HG02678 (cell line): ENCODE results near the gene HDAC10.

Experiments
- ATAC-seq: cut with Tn5 transposase; IDR thresholded peaks from one replicate; pipeline ENCODE4 v1.9.1; 2021; ENCODE audit warnings: mild to moderate bottlenecking, moderate library complexity; ENCODE audit not compliant: unreplicated experiment

Gene HDAC10

DNA sequence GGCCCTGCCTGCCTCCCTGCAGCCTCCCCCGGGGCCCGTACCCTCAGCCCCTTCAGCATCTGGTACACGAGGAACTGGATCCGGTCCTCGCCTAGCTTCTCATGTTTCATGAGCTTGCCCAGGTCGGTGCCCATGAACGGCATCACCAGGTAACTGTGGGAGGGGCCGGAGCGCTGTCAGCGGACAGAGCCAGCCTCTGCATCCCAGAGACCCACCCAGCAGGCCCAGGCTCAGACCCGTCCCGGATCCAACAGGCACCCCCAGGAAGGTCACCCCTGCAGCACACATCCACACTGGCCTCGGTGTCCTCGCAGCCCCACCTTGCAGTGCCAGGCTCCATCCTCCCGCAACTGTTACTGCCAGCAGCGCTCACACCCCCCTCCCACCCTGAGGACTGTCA lies 6.0 kb upstream of the HDAC10 start:
- ATAC-seq, result no peak

DNA sequence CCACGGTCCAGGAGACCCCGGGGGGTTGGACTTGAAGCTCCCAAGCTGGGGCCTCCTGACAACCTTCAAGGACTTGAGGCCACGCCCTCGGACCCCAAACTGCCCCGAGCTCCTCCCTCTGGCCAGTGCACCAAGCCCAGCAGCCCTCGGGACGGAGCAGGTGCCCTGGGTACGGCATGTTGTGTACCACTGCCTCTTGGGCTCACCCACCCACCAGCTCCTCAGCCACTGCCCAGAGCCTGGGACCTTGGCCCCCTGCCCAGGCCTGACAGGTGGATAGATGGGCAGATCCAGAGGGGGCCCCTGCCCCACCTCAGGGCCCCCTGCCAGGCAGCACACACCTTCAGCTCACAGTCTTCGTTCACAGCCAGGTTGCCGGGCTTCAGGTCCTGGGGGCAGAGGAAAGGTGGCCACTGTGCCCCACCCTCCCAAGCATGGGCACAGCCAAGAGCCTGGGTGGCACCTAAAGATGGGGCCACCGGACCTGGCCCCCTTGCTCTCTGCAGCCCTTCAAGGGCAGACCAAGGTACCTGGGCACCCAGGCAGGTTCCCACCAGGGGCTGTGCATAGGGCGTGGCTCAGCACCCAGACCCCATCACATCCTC lies 5.3 kb upstream of the HDAC10 start:
- no peak for ATAC-seq

DNA sequence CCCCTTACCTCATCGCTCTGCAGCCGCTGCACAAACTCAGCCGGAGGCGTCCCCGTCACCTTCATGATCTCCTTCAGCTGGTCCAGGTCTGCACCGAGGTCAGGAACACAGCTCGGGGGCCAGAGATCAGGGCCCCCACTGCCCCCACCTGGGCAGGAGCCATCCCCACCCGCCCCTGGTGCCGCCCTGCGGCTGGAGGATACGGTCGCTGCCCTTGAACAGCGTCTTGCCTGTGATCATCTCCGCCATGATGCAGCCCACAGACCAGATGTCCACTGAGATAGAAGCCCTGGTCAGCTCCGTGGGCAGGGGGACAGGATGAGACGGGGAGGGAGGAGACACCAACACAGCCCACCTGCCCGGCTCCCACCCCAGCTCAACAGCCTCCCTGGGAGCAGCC lies 4.5 kb upstream of the HDAC10 start:
- no peak for ATAC-seq

DNA sequence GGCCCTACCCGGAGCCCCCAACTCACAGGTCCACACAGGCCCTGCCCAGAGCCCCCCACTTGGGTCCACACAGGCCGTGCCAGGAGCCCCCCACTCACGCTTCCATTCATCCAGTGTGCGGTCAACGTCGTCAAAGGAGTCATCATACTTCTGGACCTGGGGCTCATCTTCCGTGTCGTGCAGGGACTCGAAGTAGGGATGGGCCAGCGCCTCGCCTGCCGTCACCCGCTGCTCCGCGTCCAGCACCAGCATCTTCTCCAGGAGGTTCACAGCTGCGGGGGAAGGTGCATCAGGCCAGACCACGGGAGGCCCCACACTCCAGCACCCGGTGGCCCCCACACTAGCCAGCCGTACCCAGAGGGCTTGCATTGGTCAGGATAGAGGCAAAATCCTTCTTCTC lies 4.0 kb upstream of the HDAC10 start:
- ATAC-seq, result no peak

DNA sequence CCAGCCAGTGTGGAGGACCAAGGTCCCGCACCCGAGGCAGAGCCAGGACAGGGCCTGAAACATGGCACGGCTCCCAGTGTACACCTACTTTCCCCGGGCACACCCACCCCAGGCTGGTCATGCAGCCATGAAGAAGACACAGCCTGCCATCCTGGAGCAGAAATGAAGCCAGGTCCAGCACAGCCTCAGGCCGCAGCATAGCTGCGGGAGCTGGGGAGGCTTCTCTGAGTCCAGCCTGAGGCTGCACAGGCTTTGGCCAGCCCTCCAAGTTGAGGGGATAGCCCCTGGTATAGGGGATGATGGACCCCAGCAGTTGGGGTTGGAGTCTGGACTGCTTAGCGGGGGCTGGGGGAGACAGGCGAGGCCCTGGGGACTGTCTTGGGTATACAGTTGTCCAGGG lies 2.9 kb upstream of the HDAC10 start:
- ATAC-seq, result no peak

DNA sequence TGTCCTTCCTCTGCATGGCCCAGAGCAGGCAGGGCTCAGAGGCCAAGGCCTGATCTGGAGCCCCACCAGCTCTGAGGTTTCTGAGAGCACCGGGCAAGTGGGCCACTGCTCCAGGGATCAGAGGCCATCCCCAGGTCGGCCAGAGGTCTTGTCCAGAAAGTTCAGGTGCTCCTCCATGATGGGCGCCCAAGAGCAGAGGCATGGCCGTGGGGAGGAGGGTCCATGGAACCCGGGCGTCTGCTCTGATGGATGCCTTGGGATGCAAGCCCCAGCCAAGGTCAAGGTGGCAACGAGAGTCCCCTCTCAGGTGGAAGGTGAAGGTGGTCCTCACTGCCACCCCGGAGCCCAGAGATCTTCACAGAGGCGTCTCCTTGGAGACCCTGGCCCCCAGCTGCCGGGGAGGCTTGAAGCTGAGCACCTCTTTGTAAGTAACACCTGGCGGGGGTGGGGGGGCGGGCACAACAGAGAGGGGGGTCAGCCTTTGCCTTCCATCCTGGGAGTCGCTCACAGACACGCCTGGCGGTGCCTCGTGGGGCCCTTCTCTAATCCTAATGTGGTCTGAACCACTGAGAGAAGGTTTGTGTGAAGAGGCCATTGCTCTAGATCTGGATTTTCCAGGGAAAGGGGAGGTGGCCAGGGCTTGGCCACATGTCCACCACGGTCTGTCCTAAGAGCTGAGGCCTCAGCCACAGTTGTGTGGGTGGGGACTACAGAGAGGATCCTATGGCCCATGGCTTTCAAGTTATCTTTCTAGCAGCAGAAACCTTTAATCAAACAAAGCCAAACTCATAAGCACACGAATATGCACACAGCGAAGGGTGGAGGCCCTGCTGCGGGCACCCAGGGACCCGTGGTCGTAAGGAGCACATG lies 2.2 kb upstream of the HDAC10 start:
- ATAC-seq, result no peak

DNA sequence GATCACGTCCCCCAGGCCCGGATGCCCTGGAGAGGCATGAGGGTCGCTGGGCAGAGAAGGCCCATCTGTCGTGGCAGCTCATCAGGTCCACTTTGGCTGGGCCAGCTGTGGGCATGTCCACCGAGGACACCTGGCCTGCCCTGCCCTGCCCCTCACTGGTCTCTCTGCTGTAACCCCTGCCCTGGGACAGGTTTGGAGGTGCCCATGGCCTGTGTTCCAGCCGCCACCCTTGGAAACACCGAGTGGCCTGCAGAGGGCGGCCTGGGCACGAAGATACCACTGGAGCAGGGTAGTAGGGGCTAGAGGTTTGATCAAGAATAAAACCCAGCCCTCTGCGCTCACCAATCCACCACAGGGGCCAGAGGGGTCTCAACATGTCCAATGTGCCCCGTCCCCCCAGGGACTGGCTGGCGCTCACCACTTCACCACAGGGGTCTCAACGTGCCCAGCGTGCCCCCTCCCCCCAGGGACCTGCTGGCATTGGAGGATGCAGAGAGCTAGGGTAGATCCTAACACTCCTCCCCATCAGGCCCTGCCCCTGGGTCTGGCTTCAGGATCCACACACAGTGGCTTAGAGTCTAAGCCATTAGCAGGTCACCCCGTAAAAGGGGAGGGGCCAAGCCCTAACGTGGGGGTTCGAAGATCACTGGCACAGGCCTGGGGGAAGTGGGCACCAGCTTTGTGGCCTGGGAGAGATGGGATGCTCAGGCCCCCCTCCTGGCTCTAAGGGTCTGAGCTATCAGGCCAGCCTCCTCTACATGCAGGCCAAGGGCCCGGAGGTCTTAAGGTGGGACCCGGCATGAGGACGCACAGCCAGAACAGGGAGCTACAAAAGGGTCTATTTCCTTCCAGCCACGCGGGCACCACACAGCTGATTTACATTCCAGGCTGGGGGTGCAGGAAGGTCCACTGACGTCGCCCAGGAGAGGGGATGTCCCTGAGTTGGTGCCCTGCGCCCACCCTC lies 1.3 kb upstream of the HDAC10 start:
- ATAC-seq, result no peak

DNA sequence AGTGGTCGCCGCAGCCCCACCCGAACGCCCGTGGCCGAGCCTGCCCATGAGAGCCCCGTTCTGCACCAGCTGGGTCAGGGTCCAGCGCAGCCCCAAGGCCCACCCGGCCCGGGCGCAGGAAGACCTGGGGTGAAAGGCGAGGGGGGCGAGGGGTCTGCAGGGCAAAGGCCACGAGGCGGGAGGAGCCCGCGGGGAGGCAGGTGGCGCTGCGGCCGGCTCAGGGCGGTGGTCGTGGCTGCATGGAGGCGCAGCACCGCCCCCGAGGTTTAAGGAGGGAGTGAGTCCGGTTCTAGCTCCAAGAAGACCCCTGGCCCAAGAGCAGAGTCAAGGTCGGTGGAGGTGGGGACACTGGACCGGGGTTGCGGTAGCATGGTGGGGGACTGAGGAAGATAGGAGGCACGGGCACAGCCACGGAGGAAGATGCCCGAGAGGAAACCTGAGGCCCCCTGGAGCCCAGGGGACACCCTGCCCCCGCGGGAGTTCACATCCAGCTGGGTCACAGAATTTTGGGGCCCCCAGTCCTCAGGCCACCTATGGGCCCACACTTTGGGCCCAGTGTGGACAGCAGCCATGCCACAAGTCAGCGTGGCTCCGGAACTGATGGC lies 514 bp upstream of the HDAC10 start:
- ATAC-seq, result no peak

DNA sequence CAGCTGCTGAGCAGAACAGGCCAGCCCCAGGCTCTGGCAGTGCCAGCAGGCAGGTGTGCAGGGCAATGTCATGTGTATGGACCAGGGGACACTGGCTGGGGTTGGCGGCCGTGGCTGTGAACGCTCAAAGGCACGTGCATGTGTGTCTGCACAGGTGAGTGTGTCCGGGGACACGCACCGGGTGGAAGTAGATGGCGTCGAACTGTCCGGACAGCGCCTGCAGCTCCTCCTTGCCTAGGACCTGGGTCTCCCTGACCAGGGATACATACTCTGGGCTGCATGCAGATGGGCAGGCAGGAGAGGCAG lies 863 bp downstream of the HDAC10 start:
- ATAC-seq, result no peak

DNA sequence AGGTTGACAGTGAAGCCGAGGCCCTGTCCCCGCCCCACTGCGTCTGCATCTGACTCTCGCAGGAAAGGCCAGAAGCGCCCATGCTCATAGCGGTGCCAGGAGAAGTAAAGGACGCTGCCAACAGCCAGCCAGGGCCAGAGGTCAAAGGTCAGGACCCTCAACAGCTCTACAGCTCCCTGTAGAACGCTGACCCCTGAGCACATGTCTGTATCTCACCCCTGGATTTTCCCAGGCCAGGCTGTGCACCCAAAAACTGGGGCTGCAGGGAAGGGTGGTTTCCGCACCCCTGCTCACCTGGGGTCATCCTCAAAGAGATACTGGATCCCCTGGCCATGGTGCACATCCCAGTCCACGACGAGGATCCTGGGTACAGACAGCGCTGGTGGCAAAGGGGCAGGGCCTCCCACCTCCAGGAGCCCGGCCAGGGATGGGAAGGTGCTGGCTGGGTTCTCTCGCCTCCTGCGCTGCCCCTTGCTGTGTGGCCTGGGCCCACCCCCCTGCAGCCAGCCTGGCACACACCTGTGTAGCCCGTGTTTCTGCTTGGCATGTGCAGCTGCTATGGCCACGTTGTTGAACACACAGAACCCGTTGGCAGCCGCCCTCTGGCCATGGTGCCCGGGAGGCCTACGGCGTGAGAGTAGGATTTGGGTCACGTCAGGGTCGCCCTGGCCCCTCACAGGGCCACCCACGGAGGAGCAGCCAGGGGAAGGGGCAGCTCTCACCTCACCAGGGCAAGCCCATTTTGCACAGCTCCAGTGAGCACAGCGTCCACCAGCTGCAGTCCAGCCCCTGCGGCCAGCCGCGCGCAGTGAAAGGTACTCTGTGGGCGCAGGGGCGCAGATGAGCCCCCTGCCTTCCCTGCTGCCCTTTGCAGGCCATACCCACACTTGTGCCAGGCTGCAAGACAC lies 1.5 kb downstream of the HDAC10 start:
- no peak for ATAC-seq

DNA sequence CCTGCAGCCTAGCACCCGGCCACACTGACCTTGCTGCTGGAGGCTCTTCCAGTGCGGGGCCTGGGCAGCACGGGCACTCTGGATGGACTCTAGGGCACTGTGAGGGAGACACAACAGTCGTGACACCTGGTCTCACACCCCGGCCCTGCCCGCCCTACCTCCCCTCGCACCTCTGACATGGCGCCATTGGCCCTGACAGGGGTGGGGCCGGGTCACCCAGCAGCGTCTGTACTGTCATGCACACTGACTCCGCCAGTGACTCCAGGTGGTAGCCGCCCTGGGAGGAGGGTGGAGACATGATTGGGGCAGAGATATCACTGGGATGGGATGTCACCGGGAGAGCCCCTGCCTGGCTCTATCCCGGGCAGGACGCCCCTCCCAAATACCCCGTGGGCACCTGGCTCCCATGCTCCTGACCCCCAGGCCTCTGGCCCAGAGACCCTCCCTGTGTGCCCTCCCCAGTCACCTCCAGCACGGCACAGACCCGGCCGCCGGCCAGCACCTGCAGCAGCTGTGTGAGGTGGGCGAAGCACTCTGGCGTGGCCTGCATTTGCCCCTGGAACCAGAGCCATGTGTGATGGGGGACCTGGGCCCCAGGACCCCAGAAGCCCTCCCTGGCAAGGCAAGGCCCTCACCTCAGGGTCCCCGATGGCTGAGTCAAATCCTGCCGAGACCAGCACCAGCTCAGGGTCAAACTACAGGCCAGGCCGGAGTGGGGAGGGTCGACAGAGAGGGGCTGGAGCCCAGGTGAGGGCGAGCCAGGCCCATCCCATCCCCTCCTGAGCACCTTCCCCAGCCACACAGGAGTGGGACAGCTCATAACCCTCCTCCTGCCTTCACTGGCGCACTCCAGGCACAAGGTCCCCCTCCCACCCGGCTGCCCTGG lies 2.6 kb downstream of the HDAC10 start:
- ATAC-seq, result no peak

DNA sequence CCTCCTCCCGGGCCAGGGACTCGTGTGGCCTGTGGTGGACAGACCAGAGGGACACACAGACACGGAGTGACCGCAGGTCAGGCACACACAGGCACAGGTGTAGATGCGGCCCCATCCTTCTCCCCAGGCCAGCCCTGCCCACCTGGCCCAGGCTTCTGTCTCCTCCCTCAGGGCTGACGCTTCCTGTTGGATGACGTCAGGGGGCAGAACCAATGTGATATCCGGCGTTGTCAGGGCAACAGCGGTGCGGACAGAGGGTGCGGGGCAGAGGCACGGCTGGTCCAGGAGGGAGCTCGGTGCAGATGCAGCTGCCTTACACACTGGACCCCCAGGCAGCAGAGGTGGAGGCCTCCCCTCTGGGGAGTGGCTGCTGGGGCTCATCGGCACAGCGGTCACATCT lies 3.3 kb downstream of the HDAC10 start:
- no peak for ATAC-seq

DNA sequence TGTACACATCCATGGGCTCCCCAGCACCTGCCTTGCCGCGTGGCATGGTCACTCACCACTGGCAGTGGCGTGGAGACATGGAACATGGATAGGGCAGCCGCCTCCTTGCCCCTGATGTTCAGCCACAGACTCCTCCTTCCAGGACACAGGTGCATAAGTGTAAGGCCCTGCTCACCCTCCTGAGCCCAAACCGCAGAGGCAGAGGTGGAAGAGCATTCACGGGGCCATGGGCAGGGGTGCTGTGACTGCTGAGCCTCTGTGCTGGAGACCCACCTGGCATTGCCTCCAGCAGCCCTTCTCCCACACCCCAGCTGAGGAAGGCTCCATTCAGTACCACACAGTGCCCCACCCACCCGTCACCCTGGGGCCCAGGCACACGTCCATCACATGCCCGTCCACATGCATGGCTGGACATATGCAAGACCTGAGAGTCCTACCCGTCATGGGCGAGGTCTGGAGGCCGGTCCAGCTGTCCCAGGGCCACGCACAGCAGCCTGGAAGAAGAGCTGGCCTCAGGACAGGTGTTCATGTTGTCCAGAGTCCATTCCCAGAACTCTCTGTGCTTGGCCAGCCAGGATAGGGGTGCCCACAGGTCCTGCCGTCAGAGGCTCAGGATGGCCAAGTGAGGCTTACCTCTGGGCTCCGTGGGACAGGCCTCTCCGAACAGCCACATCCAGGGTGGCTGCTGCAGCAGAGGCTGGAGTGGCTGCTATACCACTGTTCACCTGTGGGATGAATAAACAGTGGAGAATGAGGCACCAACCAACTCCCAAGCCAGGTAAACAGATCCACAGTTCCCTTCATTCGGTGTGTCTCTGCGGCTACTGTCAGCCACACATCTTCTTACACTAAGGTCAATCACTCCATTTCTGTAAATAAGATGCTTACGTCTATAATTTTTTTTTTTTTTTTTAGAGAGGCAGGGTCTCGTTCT lies 4.6 kb downstream of the HDAC10 start:
- ATAC-seq, result no peak

DNA sequence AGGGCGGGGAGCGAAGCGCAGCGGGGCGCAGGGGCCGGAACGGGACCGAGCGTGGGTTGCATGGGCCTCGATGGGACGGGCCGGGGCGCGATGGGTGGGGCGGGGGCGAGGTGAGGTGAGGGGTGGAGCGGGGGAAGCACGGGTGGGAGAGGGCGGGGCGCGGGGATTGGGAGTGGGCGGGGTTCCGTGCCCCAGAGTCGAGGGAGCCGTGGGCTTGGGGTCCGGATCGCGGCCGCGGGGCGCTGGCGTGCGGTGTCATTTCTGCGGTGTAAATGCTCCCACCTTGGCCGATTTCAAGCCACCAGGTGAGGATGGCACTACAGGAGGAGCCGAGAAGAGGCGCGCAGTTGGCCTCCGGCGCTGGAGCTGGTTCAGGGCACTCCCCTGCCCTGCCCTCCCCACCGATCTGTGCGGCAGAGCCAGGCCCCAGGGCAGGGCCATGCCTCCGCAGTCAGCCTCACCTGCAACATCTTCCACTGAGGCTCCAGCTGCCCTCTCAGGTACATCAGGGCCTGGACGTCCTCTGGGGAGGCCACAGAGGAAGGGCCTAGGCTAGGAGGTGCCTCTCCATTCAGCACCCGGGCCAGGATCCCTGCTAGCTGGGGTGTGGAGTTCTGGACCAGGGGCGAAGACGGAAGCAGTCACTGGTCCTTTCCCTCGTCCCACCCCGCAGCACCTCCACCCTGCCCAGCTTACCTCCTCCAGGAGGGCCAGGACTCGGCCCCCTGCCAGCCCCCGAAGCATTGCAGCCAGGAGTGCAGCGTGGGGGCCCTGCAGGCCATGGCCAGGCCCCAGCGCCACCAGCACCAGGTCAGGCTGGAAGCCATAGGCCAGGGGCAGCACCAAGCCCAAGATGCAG lies 5.6 kb downstream of the HDAC10 start:
- ATAC-seq, result no peak

DNA sequence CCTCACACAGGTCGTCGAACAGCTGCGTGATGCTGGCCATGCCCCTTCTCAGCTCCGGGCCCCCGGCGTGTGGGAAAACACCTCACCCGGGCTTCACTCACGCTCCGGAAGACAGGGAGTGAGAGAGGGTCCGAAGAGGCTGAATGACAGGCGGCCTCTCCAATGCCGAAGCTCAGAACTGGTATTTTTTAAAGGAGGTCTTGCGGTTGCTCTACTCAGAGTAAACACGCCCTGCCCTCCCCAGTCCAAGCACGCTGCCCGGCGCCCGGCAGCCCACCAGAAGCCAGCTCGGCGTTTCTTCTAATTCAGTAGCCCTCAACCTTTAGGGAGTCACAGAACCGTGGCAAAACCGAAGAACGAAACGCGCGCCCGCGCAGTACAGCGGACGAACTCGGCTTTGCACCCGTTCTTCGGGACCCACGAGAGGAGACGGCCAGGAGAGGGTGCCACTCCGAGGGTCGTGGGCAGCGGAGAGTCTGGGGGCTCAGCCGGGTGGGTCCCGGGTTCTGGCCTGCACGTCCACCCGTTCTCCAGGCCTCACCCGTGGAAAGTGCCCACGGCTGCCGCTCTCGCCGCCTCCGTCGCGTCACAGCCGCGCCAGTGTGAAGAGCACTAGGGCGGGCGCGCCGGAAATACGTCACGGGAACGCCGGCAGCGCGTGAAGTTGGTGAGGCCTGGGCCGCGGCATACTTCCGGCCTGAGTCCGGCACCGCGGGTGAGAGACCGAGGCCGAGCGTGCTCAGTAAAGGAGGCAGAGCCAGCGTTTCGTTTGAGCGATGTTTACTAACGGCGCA lies 6.4 kb downstream of the HDAC10 start, which contains the start of gene TUBGCP6:
Gene TUBGCP6 (minus strand): TSS at position 604 of the 794 bp plus-strand sequence. CDS start 564 bp downstream, at position 40.
- peak; percentile 74 for ATAC-seq

DNA sequence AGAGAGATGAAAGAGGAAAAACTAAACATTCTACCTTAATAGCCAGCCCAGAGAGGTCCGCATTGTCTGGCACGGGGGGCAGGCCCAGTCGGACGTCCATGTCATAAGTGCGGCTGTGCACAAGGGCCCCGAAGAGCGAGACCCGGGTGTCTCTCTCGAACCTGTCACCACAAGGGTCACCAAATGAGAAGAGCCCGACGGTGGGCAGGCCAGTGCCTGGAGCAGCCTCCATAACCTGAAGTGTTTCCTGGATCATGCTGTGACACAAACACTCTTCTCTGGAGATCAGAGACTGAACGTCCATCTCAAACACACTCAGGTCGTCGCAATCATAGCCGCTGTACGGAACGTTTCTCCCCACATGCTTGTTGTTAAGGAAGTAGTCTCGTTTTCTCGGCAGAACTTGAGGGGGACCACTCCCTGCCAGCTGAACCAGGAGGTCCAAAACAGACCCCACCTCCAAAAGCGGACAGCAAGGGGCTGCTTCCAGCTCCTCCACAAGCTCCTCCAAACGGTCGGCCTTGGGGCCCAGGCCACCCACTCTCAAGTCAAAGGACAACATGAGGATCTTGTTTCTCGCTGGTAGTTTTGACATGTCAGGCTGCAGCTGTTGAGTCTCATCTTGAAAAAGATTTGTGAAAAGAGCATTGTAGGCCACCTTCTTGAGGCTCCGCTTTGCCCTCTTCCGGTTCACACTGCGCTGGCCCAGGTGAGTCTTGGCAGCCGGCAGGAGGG lies 7.2 kb downstream of the HDAC10 start:
- ATAC-seq, result no peak
